ENCODE data around the gene PIK3C2G.

DNA sequence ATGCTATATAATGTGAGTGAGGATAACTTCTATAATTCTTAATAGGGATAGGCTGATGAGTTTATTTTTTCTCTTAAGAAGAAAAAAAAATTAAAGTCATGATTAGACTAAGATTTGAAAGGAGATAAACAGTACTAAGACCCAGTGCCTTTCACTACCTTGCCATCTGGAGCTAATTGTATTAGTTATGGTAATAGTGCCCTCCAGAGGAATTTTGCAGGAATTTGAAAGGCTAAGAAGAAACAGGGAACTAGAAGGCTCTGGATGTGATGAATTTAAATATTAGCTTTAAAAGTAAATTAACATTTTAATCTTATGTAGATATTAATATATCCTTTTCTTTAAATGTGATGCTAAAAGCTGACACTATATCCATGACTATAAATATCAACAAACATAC is 36.6 kb upstream of the PIK3C2G start:
- TF ChIP-seq, protein P1, sequence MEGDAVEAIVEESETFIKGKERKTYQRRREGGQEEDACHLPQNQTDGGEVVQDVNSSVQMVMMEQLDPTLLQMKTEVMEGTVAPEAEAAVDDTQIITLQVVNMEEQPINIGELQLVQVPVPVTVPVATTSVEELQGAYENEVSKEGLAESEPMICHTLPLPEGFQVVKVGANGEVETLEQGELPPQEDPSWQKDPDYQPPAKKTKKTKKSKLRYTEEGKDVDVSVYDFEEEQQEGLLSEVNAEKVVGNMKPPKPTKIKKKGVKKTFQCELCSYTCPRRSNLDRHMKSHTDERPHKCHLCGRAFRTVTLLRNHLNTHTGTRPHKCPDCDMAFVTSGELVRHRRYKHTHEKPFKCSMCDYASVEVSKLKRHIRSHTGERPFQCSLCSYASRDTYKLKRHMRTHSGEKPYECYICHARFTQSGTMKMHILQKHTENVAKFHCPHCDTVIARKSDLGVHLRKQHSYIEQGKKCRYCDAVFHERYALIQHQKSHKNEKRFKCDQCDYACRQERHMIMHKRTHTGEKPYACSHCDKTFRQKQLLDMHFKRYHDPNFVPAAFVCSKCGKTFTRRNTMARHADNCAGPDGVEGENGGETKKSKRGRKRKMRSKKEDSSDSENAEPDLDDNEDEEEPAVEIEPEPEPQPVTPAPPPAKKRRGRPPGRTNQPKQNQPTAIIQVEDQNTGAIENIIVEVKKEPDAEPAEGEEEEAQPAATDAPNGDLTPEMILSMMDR (IDR thresholded peaks at IDR 0.05) = peak; percentile 61
- TF ChIP-seq YY1 (IDR thresholded peaks at IDR 0.05; ENCODE audit: low read depth) = no peak
- peak; percentile 47 for TF ChIP-seq RAD21 (IDR thresholded peaks at IDR 0.05; ENCODE audit: low read length)
- no peak for TF ChIP-seq NFIC (IDR thresholded peaks at IDR 0.05; ENCODE audit: borderline replicate concordance)
- TF ChIP-seq, protein P2, sequence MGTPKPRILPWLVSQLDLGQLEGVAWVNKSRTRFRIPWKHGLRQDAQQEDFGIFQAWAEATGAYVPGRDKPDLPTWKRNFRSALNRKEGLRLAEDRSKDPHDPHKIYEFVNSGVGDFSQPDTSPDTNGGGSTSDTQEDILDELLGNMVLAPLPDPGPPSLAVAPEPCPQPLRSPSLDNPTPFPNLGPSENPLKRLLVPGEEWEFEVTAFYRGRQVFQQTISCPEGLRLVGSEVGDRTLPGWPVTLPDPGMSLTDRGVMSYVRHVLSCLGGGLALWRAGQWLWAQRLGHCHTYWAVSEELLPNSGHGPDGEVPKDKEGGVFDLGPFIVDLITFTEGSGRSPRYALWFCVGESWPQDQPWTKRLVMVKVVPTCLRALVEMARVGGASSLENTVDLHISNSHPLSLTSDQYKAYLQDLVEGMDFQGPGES (IDR thresholded peaks at IDR 0.05; ENCODE audit: low read depth, low read length) = no peak
- TF ChIP-seq MEF2A (IDR thresholded peaks at IDR 0.05; ENCODE audit: borderline replicate concordance, low read depth) = no peak
- no peak for TF ChIP-seq SIN3A (IDR thresholded peaks at IDR 0.05; ENCODE audit: borderline replicate concordance, low read depth, low read length)
- TF ChIP-seq JUND (IDR thresholded peaks at IDR 0.05) = no peak
- no peak for TF ChIP-seq EZH2phosphoT487 (IDR thresholded peaks at IDR 0.05; ENCODE audit: borderline replicate concordance, low read depth)
- no peak for TF ChIP-seq RFX5 (IDR thresholded peaks at IDR 0.05; ENCODE audit: low read length)
- no peak for TF ChIP-seq CHD2 (IDR thresholded peaks at IDR 0.05; ENCODE audit: low read length, partially characterized antibody)

Data from SK-N-SH (cell line).